Esophagus muscularis mucosa (tissue), 4 donors: ENCODE results near the gene THAP12. TPM values are rescaled to one million over a fixed set of nuclear protein-coding genes. Genes with fewer than 3 reads are reported as not detected.
"Not testable (repeated sequence)": the region's sequence is repeated elsewhere in the genome, so short reads cannot be mapped to it uniquely, and the experiment has no call there.

ENCODE experiments used
- DNase-seq: peaks from one replicate; pipeline ENCODE4 v3.0.0-alpha.2; 2017; ENCODE audit errors: extremely low spot score
- H3K27ac ChIP-seq, 4 donors: fragments of 200-600 bp; sonication (generic); replicated peaks in 1 of 4; 1 replicate in 3 of 4; 2 replicates in 1 of 4; pipeline ENCODE4 v1.5.1; 2016 to 2019; ENCODE audit warnings: mild to moderate bottlenecking in 1 of 4
- H3K27me3 ChIP-seq, 4 donors: fragments of 200-600 bp; sonication (generic); one replicate each; pipeline versions ENCODE4 v1.5.1 to v1.6.0; 2016 to 2019
- H3K36me3 ChIP-seq, 4 donors: fragments of 200-600 bp; sonication (generic); one replicate each; pipeline ENCODE4 v1.5.1; 2016 to 2019
- H3K4me1 ChIP-seq, 4 donors: fragments of 200-600 bp; sonication (generic); one replicate each; pipeline ENCODE4 v1.5.1; 2016 to 2019
- H3K4me3 ChIP-seq, 4 donors: fragments of 200-600 bp; sonication (generic); 1 replicate in 2 of 4; 2 replicates in 2 of 4; pipeline ENCODE4 v1.5.1; 2016 to 2019; ENCODE audit warnings: mild to moderate bottlenecking in 4 of 4, moderate library complexity in 1 of 4
- H3K9me3 ChIP-seq, 4 donors: fragments of 200-600 bp; sonication (generic); 1 replicate in 3 of 4; 2 replicates in 1 of 4; pipeline ENCODE4 v1.5.1; 2016 to 2019
- CTCF ChIP-seq, 3 experiments: fragments of 200-600 bp in 2 of 3; fragments of 450-650 bp in 1 of 3; sonication (generic) in 2 of 3; IDR thresholded peaks; one replicate each; pipeline ENCODE4 v1.5.1; 2017 to 2019; ENCODE audit warnings: antibody characterized with exemption in 3 of 3, mild to moderate bottlenecking in 2 of 3, moderate library complexity in 1 of 3
- EP300 ChIP-seq: sonication (generic); formaldehyde crosslinking; IDR thresholded peaks from one replicate; pipeline ENCODE4 v1.6.1; 2017; ENCODE audit warnings: antibody characterized with exemption
- POLR2A ChIP-seq: fragments of 450-650 bp; IDR thresholded peaks from one replicate; pipeline ENCODE4 v1.6.1; 2017; ENCODE audit warnings: antibody characterized with exemption, moderate library complexity, mild to moderate bottlenecking, low read depth
- POLR2AphosphoS5 ChIP-seq, 2 donors: sonication (generic); formaldehyde crosslinking; IDR thresholded peaks; one replicate each; pipeline ENCODE4 v1.6.1; 2017; ENCODE audit warnings: antibody characterized with exemption in 2 of 2
- WGBS: methylation state at CpG from one replicate; pipeline ENCODE4 v1.1.5; 2018; 5-methylcytosine and 5-hydroxymethylcytosine counted together
- intact Hi-C: fragments of 100-400 bp; cut with DNase I; formaldehyde crosslinking; loops from one replicate; pipeline ENCODE4 v1.15.1; 2023
- total RNA-seq, 4 donors: library from RNA; depleted of rRNA; stranded (reverse); fragments of >200 nt; gene quantifications; one replicate each; pipeline versions ENCODE4 v1.1.0 to v1.2.1, GENCODE V29; 2016

THAP12 gene
- total RNA-seq, 4 donors from 2014 or later: 20.7 to 28.8 (median 27.0) TPM

- intact Hi-C loops: no loop called here
These were observed 53.7 kb downstream of the THAP12 start for GRCh38 chr11:76327202-76327601.

GRCh38 chr11:76325185-76325584 lies 55.7 kb downstream of the THAP12 start:
- no peak overlapping the region for H3K4me3 ChIP-seq
- 96% methylated on average over 2 of the region's 2 CpGs for WGBS
- intact Hi-C loops: no loop called here

More at GRCh38 chr11:76327202-76327601, 53.7 kb downstream of the THAP12 start:
- H3K27me3 ChIP-seq: peaks cover 0 to 18% (median under 1%) of the 10 kb centered on the region in 4 donors
- WGBS: 86% methylated on average over 1 of the region's 1 CpG
- no peak overlapping the region for H3K4me3 ChIP-seq
- no peaks in the 10 kb centered on the region for H3K9me3 ChIP-seq
- H3K36me3 ChIP-seq: no peaks in the 10 kb centered on the region
- DNase-seq: no peak
- no peak for TF ChIP-seq EP300
- no peak for TF ChIP-seq POLR2A
- no peak for TF ChIP-seq POLR2AphosphoS5 (IDR thresholded peaks at IDR 0.05)
- no peak for TF ChIP-seq CTCF (IDR thresholded peaks at IDR 0.05)
- peaks cover 0 to 7% (median 2%) of the 10 kb centered on the region in 4 donors for H3K4me1 ChIP-seq
- no peak overlapping the region for H3K27ac ChIP-seq

GRCh38 chr11:76323804-76324203 lies 57.1 kb downstream of the THAP12 start:
- 100% methylated on average over 6 of the region's 6 CpGs for WGBS
- no peak overlapping the region for H3K27ac ChIP-seq
- intact Hi-C loops: no loop called here
- peaks cover 6 to 13% (median 9%) of the 10 kb centered on the region in 4 donors for H3K4me1 ChIP-seq
- H3K27me3 ChIP-seq: peaks cover 0 to 44% (median 10%) of the 10 kb centered on the region in 4 donors
- no peak for DNase-seq
- TF ChIP-seq CTCF (IDR thresholded peaks at IDR 0.05): no peak
- no peak for TF ChIP-seq EP300
- TF ChIP-seq POLR2AphosphoS5 (IDR thresholded peaks at IDR 0.05): no peak
- no peak for TF ChIP-seq POLR2A
- H3K9me3 ChIP-seq: no peaks in the 10 kb centered on the region
- H3K4me3 ChIP-seq: no peak overlapping the region
- H3K36me3 ChIP-seq: no peaks in the 10 kb centered on the region

More at GRCh38 chr11:76325185-76325584, 55.7 kb downstream of the THAP12 start:
- H3K27ac ChIP-seq: no peak overlapping the region
- H3K9me3 ChIP-seq: no peaks in the 10 kb centered on the region
- no peak for TF ChIP-seq POLR2A
- TF ChIP-seq POLR2AphosphoS5 (IDR thresholded peaks at IDR 0.05): no peak
- no peak for TF ChIP-seq CTCF (IDR thresholded peaks at IDR 0.05)
- no peak for TF ChIP-seq EP300
- peaks cover 6 to 10% (median 9%) of the 10 kb centered on the region in 4 donors for H3K4me1 ChIP-seq
- peaks cover 0 to 38% (median 10%) of the 10 kb centered on the region in 4 donors for H3K27me3 ChIP-seq
- no peak for DNase-seq
- H3K36me3 ChIP-seq: no peaks in the 10 kb centered on the region

GRCh38 chr11:76323375-76323774 lies 57.6 kb downstream of the THAP12 start:
- peaks cover 0 to 44% (median 10%) of the 10 kb centered on the region in 4 donors for H3K27me3 ChIP-seq
- H3K27ac ChIP-seq, DNase-seq, H3K9me3 ChIP-seq, H3K36me3 ChIP-seq, intact Hi-C loops, H3K4me3 ChIP-seq: not testable (repeated sequence)
- H3K4me1 ChIP-seq: peaks cover 6 to 17% (median 11%) of the 10 kb centered on the region in 4 donors
- WGBS: 100% methylated on average over 2 of the region's 2 CpGs

- DNase-seq: no peak
- Histone ChIP-seq H3K9me3 (no peaks in the 10 kb centered on the region), H3K27ac (no peak overlapping the region), H3K27me3 (peaks cover 0 to 44% (median 10%) of the 10 kb centered on the region in 4 donors), H3K36me3 (no peaks in the 10 kb centered on the region), H3K4me1 (peaks cover 6 to 18% (median 11%) of the 10 kb centered on the region in 4 donors), H3K4me3 (no peak overlapping the region)
- no peak for TF ChIP-seq POLR2A
- no peak for TF ChIP-seq POLR2AphosphoS5 (IDR thresholded peaks at IDR 0.05)
- TF ChIP-seq EP300: no peak
- no peak for TF ChIP-seq CTCF (IDR thresholded peaks at IDR 0.05)
- intact Hi-C loops: no loop called here
- 100% methylated on average over 2 of the region's 2 CpGs for WGBS
These were observed 58.0 kb downstream of the THAP12 start for GRCh38 chr11:76322942-76323341.
